ENCODE data around the gene ZNF185.

The ZNF185 gene

GRCh38 chrX:152943826-152944225 is 46.0 kb downstream of the ZNF185 start:
- Histone ChIP-seq H3K9ac (ENCODE audit: insufficient read length) (no peak overlapping the region), H3K9me3 (ENCODE audit: low read depth, low read length) (no peaks in the 10 kb centered on the region), H3K4me3 (no peak overlapping the region), H3K36me3 (ENCODE audit: insufficient read depth, low read length) (no peaks in the 10 kb centered on the region), H3K27ac (no peak overlapping the region)
- no peak for TF ChIP-seq FOXP2 (optimal IDR thresholded peaks at IDR 0.05; ENCODE audit: control extremely low read depth, extremely low read length, insufficient read depth)
- no peak for TF ChIP-seq POLR2AphosphoS5 (IDR thresholded peaks at IDR 0.05; ENCODE audit: borderline replicate concordance, low read depth, low read length)
- TF ChIP-seq EZH2 (IDR thresholded peaks at IDR 0.05), result no peak
- DNase-seq (ENCODE audit: low read depth, low spot score), result no peak

- Histone ChIP-seq H3K9me3 (ENCODE audit: low read depth, low read length) (no peaks in the 10 kb centered on the region), H3K27ac (no peak overlapping the region), H3K36me3 (ENCODE audit: insufficient read depth, low read length) (no peaks in the 10 kb centered on the region), H3K9ac (ENCODE audit: insufficient read length) (no peak overlapping the region), H3K4me3 (no peak overlapping the region)
- TF ChIP-seq FOXP2 (optimal IDR thresholded peaks at IDR 0.05; ENCODE audit: control extremely low read depth, extremely low read length, insufficient read depth) (no peak), POLR2AphosphoS5 (IDR thresholded peaks at IDR 0.05; ENCODE audit: borderline replicate concordance, low read depth, low read length) (no peak), EZH2 (IDR thresholded peaks at IDR 0.05) (no peak)
- no peak for DNase-seq (ENCODE audit: low read depth, low spot score)
These were observed 47.4 kb downstream of the ZNF185 start for GRCh38 chrX:152945021-152945979.

- no peak for DNase-seq (ENCODE audit: low read depth, low spot score)
- Histone ChIP-seq H3K4me3 (no peak overlapping the region), H3K9me3 (ENCODE audit: low read depth, low read length) (no peaks in the 10 kb centered on the region), H3K9ac (ENCODE audit: insufficient read length) (no peak overlapping the region), H3K36me3 (ENCODE audit: insufficient read depth, low read length) (no peaks in the 10 kb centered on the region), H3K27ac (no peak overlapping the region)
- TF ChIP-seq EZH2 (IDR thresholded peaks at IDR 0.05) (no peak), POLR2AphosphoS5 (IDR thresholded peaks at IDR 0.05; ENCODE audit: borderline replicate concordance, low read depth, low read length) (no peak), FOXP2 (optimal IDR thresholded peaks at IDR 0.05; ENCODE audit: control extremely low read depth, extremely low read length, insufficient read depth) (no peak)
These were observed 48.8 kb downstream of the ZNF185 start for GRCh38 chrX:152946681-152947080.

Measured in SK-N-MC (cell line).